ENCODE results near the gene ZNRF1. TPM values are rescaled to one million over a fixed set of nuclear protein-coding genes. Genes with fewer than 3 reads are reported as not detected.

ZNRF1 gene
- total RNA-seq, 1 donor from 2014 or later, result 26.8 TPM

DNA sequence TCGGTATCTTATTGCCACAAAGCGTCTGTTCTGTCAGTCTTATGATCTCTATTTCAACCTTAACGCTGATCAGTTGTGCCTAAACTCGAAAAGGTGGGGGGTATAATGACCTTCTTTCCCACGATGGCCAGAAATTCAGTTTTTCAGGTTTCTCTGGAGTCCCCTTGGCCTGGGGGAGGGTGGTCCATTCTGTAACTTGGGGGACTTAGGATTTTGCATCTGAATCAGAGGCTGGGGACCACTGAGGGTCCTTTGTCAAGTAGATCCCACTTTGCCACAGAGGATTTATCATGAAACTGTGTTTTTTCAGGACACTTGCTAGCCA lies 7.6 kb upstream of the ZNRF1 start:
- no peak for DNase-seq (ENCODE audit: low read depth)
- TF ChIP-seq, protein P1, sequence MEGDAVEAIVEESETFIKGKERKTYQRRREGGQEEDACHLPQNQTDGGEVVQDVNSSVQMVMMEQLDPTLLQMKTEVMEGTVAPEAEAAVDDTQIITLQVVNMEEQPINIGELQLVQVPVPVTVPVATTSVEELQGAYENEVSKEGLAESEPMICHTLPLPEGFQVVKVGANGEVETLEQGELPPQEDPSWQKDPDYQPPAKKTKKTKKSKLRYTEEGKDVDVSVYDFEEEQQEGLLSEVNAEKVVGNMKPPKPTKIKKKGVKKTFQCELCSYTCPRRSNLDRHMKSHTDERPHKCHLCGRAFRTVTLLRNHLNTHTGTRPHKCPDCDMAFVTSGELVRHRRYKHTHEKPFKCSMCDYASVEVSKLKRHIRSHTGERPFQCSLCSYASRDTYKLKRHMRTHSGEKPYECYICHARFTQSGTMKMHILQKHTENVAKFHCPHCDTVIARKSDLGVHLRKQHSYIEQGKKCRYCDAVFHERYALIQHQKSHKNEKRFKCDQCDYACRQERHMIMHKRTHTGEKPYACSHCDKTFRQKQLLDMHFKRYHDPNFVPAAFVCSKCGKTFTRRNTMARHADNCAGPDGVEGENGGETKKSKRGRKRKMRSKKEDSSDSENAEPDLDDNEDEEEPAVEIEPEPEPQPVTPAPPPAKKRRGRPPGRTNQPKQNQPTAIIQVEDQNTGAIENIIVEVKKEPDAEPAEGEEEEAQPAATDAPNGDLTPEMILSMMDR (conservative IDR thresholded peaks at IDR 0.05; ENCODE audit: low read depth, low read length), result no peak
- no peak overlapping the region for H3K4me3 ChIP-seq (ENCODE audit: low read depth, low read length)

DNA sequence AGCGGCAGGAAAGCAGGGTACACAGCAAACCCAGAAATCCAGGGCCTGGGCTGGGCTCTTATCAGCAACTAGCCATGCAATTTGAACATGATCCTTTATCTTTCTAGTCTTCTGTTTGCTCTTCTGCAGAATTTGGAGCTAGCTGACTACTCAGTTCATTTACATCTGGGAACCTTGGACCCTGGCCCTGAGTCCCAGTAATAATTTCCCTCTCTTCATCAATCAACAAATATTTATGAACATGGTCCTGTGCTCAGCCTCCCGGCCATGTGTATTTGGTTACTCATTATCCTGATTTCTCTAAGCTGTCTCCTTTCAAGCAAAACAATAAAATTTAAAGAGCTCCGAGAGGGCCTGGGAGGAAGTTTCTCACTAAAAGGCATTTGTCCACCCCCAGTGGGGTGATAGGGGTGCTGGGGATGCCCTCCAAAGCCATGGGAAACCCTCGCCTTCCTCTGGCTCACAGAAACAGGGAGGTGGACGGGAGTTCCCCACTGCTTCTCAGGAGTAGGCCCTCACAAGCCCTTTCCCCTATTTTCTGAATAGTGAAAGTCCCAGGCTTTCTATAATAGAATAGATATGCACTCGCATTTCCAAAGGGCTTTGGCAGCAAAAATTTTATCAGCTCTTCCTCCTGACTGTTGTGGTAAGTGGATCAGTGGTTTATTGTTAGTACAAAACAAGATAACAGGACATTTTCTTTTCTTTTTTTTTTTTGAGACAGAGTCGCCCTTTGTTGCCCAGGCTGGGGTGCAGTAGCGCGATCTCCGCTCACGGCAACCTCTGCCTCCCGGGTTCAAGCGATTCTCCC lies 7.0 kb upstream of the ZNRF1 start:
- DNase-seq (ENCODE audit: low read depth), result no peak
- H3K4me3 ChIP-seq (ENCODE audit: low read depth, low read length), result peak overlapping the region; percentile 16
- TF ChIP-seq, protein P1 (conservative IDR thresholded peaks at IDR 0.05; ENCODE audit: low read depth, low read length), result no peak

DNA sequence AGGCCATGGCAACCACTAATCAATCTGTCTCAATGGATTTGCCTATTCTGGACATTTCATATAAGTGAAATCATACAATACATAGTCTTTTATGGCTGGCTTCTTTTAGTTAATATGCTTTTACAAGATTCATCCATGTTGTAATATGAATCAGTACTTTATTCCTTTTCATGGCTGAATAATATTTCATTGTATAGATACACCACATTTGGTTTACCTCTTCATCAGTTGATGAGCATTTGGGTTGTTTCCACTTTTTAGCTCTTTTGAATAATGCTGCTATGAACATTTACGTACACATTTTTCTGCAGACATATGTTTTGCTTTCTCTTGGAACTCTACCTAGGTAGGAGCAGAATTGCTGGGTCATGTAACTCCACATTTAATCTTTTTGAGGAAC lies 2.8 kb upstream of the ZNRF1 start:
- TF ChIP-seq, protein P1 (conservative IDR thresholded peaks at IDR 0.05; ENCODE audit: low read depth, low read length), result no peak
- H3K4me3 ChIP-seq (ENCODE audit: low read depth, low read length), result no peak overlapping the region
- no peak for DNase-seq (ENCODE audit: low read depth)

DNA sequence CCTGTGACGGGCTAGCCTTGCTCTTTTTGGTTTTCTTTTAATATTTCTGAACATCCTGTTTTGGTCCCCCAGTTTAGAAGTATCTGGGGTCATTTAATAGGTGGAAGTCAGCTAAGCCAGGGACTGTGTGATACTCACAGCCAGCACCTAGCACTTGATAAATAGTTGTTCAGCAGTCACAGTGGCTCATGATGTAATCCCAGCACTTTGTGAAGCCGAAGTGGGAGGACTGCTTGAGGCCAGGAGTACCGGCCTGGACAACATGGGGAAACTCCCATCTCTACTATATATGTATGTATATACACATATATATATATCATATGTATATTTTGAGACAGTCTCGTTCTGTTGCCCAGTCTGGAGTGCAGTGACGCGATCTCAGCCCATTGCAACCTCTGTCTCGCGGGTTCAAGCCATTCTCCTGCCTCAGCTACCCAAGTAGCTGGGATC lies 1.8 kb upstream of the ZNRF1 start:
- DNase-seq (ENCODE audit: low read depth), result no peak
- TF ChIP-seq, protein P1 (conservative IDR thresholded peaks at IDR 0.05; ENCODE audit: low read depth, low read length), result no peak
- no peak overlapping the region for H3K4me3 ChIP-seq (ENCODE audit: low read depth, low read length)

DNA sequence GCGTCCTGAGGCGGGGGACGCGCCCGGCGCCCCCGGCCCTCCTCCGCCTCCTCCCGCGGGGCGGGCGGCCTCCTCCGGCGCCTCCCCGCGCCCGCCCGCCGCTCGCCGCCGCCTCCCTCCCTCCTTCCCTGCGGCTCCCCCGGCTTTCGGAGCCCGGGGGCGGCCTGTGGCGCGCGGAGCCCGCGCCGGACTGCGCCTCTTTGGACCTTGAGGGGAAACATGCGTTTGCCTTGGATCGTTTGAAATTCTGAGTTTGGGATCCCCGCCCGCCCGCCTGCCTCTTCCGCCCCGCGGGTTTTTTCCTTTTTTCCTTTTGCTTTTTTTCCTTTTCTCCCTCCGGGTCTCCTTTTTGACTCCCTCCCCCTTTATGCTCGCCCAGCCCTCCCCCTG lies 390 bp downstream of the ZNRF1 start:
- TF ChIP-seq, protein P1 (conservative IDR thresholded peaks at IDR 0.05; ENCODE audit: low read depth, low read length), result no peak
- peak overlapping the region; percentile 76 for H3K4me3 ChIP-seq (ENCODE audit: low read depth, low read length)
- no peak for DNase-seq (ENCODE audit: low read depth)

DNA sequence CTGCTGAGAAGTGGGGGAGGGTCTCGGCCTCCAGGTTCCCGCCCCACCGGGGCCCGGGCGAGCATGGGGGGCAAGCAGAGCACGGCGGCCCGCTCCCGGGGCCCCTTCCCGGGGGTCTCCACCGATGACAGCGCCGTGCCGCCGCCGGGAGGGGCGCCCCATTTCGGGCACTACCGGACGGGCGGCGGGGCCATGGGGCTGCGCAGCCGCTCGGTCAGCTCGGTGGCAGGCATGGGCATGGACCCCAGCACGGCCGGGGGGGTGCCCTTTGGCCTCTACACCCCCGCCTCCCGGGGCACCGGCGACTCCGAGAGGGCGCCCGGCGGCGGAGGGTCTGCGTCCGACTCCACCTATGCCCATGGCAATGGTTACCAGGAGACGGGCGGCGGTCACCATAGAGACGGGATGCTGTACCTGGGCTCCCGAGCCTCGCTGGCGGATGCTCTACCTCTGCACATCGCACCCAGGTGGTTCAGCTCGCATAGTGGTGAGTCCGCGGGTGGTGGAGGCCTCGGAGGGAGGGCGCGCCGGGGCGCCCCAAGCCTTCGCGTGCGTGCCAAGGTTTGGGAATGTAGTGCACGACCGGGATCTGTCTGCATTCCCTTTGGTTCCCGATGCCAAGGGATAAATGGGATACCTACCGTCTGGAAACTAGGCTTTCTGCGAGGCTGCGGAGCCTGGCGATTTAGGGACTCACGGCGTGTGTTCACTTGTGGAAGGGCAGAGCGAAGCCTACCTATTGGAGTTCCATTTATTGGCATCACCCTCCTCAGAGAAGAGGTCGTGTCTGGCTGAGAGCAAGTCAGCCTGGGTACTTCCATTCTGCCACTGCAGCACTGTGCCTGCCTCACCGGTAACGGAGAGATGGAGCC lies 1.0 kb downstream of the ZNRF1 start:
- DNase-seq (ENCODE audit: low read depth), result no peak
- peak overlapping the region; percentile 76 for H3K4me3 ChIP-seq (ENCODE audit: low read depth, low read length)
- TF ChIP-seq, protein P1 (conservative IDR thresholded peaks at IDR 0.05; ENCODE audit: low read depth, low read length), result no peak
